GOT3 (cell line): ENCODE results near the gene RNF130.
A peak's percentile ranks its signal among the peaks of the same experiment; 100 is the strongest.

Experiments used
- DNase-seq: peaks from one replicate; lab custom pipeline; 2025; ENCODE audit warnings: mixed read lengths; lab: John Stamatoyannopoulos, UW

The RNF130 gene

DNA sequence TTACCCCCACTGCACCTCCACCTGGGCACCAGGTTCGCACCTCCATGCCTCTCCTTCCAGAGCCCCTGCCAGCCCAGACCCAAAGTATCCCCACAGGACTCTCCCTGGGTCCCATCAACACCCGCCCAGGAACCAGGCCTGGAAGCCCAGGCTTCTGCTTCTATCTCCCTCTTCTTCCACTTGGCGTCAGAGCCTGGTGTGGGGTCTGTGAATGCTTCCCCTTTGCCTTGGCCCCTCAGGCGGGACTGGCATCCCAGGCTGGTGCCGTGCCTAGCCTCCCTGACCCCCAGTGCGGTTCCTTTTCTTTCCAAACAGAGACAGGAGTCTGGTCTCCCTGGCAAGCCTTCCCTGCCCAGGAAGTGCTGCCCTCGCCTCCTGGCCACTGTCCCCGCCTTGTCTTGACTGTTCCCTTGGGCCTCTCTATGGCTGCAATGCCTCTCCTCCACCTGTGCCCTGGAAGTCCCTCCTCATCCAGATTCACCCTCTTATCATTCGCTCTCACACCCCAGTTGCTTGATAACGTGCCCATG is 156.1 kb downstream of the RNF130 start:
- DNase-seq: no peak

DNA sequence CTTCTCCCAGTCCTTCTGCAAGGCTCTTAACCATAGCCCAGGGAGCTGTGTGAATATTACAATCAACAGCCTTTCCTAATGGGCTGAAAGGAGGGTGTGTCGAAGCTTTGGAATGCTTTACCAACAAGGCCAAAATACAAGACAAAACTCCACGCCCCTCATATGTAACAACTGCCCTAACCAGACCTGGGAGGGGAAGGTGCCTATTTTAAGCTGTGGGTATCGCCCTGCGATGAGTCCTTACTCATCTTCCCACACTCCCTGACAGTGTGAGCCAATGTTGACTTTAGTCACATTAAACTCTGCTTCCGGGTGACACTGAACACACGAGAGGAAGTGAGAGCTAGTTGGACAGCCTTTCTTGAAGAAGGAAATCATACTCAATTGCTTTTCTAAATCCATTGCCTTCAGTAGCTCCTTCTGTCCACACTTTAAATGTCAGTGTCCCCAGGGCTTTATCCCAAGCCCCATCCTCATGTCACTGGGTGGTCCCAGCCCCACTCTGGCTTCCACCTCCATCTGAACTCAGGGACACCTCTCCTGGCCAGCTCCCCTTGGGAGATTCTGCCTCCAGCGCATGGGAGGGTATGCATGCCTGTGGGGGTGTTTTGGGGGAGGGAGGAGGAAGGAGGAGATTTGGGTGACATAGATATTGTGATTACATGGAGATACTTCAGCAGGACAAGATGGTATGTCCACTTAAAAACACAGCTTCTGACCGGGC is 157.4 kb downstream of the RNF130 start:
- DNase-seq: no peak

DNA sequence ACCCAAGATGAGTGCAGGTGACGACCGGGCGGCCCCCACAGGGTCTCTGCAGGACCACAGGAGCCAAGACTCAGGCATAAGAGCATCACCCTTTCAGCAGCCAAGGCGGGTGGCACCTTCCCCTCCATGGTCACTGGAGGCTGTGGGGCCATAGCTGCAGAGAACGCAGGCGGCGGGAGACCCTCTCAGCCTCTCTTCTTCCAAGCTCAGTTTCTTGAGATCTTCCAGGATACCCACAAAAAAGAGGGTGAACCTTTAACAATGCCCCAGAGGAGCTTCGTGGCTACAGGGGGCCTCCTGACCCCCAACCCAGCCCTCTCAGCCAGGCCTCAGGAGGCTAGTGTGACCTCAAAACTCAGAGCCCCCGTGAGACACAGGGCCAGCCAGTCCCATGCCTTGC is 158.1 kb downstream of the RNF130 start:
- no peak for DNase-seq

DNA sequence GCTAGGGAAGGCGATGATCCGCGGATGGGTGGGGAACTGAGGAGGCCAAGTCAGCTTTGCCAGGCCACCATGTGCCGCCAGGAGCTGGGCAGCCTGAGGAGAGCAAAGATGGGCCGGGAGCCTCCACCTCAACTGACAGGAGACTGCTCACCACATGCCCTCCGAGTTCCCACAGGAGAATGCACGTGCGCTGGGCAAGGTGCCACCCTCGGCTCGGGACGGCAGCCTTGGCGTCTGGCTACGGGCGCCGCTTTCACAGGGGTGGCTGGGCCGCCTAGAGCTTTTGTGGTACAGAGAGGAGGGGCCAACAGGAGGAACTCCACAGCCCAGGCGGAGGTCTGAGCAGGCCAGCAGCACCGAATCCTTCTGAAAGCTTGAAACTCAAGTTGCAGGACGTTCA is 158.6 kb downstream of the RNF130 start:
- DNase-seq: no peak

DNA sequence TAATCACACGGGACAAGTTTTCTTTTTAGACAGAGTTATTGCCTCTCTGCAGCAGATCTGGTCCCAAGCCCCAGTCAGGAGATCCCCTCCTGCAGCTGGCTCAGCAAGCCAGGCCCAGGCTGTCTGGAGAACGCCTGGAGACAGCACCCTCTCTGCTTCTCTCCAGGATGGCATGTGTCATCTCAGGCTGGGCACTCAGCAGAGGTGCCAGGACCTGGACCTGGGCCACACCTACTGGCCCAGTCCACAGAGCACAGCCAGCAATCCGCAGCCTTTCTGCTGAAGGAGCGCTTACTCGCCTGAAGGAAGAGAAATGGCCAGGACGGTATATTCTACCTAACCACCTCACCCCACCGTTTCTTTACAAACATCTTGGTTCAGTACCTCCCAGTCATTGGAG is 159.2 kb downstream of the RNF130 start:
- no peak for DNase-seq

DNA sequence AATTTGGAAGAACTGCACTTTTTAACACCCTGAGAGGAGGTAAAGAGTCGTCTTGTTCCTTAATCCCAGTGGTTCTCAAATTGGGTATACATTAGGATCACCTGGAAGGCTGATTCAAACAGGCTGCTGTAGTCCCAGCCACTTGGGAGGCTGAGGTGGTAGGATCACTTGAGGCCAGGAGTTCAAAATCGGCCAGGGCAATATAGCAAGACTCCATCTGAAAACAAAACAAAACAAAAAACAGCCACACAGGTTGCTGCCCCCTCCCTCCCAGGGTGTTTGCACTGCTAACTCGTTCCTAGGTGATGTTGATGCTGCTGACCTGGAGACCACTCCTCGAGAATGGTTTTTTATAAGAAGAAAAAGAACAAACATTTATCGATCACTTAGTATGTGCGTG is 162.3 kb downstream of the RNF130 start:
- DNase-seq: no peak

DNA sequence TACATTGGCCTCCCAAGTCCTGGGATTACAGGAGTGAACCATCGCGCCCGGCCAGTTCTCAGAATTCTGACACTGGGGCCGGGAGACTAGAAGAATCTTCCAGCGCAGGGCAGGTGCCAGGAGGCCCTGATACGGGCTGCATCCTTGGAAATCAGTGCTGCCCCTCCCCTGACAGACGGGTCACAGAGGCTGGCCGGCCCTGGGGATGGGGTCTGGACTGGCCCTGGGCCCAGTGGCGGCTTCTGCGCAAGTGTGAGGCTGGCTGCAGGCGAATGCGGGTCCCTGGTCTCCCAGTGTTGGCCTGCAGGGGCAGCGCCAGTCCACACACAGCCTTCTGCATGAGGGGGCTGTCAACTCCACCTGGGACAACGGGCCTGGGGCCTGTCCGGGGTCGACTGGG is 163.0 kb downstream of the RNF130 start:
- DNase-seq: no peak

DNA sequence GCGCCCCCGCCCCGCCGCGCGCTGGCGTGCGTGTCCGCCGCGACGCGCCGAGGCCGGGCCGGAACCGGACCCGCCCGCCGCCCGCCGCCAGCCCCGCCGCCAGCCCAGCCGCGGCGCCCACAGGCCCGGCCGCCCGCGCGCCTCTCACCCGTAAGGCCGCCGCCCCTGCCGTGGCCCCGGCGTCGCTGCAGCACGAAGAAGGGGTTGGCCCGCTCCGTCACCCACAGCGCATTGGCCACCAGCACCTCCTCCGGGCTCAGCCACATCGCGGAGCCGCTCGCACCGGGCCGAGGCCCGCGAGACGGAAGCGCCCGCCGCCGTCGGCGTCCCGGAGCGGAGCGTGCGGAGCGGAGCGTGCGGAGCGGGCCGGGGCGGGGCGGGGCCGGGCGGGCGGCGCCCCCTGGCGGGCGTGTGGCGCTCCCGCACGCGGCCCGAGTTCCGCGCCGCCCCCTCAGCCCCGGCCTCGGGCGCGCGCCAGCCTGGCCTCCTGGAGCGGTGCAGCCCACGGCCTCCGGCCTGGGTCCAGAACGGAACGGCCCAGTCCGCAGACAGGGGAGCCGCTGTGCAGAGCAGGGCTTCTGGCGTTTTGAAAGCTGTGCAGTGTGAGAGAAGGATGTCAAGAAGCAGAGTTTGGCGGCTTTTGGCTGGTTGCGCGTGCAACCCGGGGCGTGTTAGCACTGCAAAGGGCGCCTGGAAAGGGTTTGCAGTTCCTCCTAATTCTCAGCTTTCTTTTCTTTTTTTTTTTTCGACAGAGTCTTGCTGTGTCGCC is 163.8 kb downstream of the RNF130 start, which contains the start of gene TBC1D9B:
Gene TBC1D9B (minus strand): TSS at position 342 of the 769 bp plus-strand sequence. CDS start 76 bp downstream, at position 266.
- DNase-seq: peak; percentile 45

DNA sequence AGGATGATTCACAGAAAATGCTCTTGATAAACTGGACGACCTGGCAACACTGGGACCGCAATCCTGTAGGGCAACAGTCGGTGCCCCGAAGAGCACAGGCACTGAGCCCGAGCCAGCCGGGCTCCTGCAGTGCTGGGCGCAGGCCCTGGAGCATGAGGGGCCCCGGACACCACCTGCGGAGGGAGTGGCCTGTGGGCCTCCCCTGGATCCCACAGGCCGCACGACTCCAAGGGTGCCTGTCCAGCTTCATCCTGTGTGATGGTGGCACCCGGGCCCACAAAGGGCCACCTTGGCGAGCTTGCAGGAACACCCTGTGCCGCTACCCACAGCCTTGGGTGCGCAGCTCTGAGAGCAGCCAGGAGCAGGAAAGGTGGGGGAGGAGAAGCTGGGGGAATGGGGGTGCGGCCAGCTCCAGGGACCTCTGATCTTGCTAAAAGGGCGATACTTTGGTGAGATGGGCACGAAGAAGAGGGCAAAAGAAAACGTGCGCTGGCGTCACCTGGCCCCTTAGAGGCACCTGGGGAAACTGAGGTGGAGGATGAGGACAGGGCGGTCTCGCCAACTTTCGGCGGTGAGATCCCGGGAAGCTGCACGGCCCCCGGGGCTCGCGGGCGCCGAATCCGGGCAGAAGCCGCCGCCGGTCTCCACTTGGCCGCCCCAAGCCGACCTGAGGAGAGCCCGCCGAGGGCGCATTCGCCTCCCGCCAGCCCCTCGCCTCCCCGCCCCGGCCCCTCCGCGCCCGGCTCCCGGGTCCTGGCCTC is 164.6 kb downstream of the RNF130 start:
- DNase-seq: no peak

DNA sequence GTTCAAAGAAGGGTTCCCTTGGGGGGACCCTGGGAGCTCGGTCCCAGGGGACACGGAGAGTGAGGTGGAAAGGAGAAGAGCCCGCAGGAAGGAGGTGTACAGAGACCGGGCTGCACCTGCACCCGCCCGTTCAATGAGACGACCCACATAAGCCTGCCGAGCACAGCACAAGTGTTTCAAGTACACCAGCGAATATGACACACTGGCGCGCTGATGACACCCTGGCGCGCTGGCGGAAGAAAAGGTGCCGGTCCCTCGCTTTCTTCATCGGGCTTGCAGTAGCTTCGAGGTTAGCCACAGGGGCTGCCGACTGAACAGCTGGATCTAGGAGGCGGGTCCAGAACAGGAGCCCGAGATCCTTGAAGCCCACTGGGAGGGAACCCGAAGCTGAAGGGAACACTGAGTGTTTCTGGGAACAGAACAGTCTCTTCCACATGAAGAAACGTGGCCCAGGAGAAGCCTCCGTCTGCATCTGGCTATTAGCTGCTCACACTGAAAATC is 165.2 kb downstream of the RNF130 start:
- DNase-seq: peak; percentile 11

DNA sequence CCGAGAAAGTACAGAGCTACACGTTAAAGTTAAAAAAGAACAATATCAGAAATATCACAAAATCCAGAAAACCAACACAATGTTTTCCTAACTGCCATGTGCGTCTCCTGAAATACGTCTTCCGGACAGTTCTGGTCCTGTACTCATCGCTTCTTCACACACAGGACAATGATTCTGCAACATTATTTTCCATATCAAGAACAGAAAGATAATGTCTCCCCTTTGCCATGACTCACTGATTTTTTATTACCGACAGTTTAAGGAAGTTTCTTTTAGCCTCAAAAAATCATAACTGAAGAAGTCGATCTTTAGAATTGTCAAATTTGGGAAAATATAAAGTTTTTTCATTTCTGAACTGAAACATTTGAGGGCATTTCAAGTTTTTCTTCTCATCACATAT is 166.4 kb downstream of the RNF130 start:
- DNase-seq: no peak
